Fibroblast of peridontal ligament (primary cell): ENCODE results near the gene ARHGEF11.
"Not testable (repeated sequence)": the region's sequence is repeated elsewhere in the genome, so short reads cannot be mapped to it uniquely, and the experiment has no call there.

Source experiments
- DNase-seq: peaks from one replicate; pipeline ENCODE4 v3.0.0-alpha.2; 2010; ENCODE audit errors: extremely low read depth

The ARHGEF11 gene

DNA sequence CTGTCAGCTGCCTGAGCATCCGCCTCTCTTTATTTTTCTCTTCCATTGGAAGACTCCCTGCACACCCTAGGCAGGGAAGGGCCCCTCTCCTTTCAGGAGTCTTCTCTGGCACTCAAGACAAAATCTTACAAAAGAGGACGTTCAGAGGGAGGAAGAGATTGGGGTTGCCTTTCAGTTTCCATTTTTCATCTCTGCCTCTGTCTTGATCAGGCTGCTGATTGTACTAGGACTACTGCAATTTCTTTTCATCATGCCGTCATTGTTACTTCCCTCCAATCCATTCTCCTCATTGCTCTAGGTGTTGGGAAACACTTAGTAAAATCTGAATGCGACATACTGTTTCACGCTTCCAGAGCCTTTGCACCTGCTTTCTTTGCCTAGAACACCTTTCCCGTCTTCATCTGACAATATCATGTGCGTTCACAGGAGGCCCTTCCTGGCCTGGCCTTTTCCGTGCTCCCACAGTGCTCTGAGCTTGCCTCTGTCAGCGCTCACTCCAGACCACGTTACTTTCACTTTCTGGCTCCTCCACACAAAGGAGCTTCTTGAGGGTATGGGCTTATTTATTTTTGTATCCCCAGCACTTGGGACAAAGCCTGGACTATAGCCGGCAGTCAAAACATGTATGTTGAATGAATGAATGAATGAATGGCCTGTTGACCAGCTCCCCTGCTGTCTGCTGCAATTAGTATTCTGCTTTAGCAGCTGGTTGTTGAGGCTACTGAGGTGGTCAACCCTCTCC, 114.2 kb downstream of the ARHGEF11 start:
- DNase-seq: peak; percentile 52

DNA sequence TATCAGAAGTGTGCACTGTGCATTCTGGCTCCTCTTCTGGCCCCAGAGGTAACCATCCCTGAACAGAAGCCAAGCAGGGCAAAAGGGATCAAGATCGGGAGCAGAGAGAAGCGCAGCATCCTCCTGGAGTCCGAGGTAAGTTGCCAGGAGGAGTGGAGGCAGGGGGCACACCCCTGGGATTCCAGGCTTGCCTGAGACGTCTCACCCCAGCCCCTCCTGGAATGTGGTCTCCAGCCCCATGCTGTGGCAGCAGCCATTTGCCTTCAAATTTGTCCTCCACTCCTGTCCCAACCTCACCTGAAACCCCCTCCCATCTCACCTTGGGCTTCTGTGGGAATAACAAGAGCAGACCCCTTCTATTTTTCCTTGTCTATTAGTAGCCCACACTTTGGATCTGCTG, 115.1 kb downstream of the ARHGEF11 start:
- no peak for DNase-seq

DNA sequence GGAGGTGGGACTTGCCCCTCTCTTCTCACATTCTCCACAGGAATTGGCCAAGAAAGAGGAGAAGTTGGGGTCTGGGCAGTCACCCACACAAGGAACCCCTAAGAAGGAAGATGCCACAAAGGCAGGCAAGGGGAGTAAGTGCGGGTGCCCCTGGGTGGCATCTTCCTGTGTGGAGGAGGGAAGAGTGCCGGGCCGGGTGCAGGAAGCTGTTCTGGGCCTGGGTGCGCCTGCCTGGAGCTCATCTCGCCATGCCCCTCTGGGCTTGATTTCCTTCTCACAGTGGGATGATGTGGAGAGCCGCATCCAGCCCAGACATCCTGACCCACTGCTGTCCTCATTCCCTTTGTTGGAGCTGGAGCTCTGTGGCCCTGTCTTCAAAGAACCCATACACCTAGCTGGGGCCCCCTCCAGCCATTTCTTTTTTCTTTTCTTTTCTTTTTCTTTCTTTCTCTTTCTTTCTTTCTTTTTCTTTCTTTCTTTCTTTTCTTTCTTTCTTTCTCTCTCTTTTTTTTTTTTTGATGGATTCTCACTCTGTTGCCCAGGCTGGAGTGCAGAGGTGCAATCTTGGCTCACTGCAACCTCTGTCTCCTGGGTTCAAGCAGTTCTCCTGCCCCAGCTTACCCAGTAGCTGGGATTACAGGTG, 115.8 kb downstream of the ARHGEF11 start:
- DNase-seq: no peak

DNA sequence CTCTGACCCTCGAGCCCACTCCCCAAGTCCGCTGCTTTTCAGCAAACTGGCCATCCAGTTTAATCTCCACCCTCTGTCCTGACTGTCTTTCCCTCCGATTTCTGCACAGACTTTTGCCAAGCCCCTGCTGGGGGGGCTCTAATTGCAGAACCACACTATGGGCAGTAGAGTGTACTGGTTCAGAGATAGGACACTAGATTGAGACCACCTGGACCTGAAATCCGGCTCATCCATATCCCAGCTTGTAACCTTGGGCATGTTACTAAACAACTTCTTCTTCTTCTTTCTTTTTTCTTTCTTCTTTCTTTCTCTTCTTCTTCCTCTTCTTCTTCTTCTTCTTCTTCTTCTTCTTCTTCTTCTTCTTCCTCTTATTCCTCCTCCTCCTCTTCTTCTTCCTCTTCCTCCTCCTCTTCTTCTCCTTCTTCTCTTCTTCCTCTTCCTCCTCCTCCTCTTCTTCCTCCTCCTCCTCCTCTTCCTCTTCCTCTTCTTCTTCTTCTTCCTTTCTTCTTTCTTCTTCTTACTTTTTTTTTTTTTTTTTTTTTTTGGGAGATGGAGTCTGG, 117.4 kb downstream of the ARHGEF11 start:
- DNase-seq: no peak

GRCh38 chr1:156927215-156928042, 118.1 kb downstream of the ARHGEF11 start:
- DNase-seq: peak; percentile 70

GRCh38 chr1:156926695-156927094, 118.8 kb downstream of the ARHGEF11 start:
- not testable (repeated sequence) for DNase-seq

DNA sequence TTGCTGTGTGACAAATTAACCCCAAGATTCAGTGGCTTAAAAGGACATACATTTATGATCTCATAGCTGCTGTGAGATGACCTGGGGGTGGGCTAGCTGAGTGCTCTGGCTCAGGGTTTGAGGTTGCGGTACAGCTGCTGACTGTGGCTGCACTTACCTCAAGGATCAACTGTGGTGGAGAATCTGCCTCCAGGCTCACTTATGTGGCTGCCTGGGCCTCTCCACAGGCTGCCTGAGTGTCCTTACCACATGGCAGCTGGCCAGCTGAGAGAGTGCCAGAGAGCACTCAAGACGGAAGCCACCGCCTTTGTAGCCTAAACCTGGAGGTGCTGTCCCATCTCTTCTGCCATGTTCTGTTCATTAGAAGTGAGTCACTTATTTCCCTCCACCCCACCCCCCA, 119.4 kb downstream of the ARHGEF11 start:
- peak; percentile 27 for DNase-seq

DNA sequence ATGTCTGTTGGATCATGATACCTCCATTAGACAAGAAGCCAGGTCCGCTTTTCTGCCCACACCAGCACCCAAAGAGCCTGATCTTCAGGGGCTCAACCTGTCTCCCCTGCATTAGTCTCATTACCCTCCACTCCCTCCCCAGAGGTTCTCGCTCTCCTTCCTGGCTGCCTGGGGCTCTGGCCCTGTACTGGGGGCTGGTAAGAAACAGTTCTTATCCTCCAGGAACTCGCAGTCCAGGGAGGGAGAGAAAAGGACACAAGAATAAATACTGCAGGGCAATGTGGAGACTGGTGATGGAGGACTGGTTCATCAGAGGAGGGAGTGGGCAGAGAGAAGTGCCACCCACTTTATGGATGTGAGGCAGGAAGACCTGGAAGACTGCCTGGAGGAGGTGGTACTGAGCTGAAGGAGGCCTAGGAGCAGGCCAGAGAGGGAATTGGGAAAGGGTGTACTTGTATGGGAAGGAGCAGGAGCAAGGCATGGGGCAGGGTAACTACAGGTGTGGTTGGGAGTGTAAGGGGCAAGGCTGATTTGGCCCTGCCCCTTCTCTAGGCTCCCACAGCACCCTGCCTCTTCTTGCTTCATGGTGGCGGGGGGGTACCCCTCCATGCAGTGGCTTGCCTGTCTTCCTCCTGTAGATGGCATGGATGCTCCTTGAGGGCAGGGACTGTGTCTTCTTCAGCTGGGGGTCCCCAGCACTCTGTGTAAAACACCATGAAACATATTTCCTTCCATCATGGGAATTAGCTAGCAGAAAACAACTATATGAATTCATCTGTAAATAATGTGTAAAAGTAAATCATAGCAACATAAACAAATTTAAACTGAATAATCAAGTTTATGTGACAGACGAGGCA, 120.2 kb downstream of the ARHGEF11 start:
- DNase-seq: no peak

- DNase-seq: no peak
Measured at GRCh38 chr1:156924478-156925153, 120.9 kb downstream of the ARHGEF11 start.

DNA sequence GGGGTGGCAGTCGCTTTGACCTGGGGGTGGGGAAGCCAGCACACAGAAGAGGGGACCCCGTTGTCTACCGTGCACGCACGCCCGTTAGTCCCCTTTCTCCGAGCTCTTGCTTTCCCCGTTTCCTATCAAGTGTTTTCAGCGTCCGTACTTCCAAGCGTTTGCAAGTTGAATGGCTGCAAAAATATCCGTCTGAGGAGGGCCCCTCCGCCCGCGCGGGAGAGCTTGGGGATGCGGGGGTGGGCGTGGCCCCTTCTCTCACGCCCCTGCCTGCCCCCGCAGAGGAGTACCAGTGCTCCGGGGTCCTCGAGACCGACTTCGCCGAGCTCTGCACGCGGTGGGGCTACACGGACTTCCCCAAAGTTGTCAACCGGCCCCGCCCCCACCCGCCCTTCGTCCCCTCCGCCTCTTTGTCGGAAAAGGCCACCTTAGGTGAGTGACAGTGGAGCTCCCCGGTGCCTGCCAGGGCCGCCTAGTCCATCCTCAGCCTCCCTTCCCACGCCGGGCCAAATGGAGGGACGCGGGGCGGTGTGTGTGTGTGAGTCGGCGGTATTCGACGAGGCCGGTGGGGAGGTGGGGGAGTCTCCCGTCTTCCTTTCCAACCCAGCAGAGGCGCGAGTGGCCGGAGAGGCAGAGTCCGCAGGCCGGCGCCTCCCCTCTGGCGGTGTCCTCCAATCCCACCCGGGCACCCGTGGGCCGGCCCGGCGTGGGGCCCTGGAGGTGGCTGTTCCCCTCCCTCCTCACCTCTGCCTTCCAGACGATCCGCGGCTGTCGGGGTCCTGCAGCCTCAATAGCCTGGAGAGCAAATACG, 121.7 kb downstream of the ARHGEF11 start:
- no peak for DNase-seq

DNA sequence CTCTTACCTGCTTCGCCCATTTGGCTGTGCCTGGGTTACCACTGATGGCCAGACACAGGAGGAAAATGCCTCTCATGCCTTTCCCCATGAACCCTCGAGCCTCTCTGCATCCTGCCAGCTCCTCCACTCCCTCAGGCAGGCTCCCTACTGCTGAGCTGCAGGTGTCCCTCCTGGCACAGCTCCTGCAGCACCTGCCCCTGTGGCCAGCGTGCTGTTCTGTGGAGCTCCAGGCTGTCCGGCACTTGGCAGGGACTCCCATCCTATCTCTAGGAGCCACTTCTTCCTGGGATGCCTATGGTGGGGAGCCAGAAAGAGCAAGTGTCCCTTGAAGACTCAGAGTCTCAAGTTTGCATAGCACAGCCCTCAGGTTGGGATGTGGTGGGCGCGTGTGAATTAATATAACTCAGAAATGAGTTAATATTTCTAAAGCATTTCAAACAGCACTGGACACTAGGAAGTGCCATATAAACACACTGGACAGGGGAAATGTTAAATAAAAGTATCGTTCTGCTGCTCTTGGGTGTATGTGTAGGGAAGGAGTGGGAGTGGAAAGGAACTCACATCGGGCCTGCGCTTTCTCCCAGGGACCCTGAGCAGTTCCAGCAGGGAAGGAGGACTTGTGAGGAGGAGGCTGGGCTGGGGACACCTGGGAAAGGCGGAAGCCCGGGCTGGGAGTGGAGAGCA, 122.4 kb downstream of the ARHGEF11 start:
- DNase-seq: no peak

DNA sequence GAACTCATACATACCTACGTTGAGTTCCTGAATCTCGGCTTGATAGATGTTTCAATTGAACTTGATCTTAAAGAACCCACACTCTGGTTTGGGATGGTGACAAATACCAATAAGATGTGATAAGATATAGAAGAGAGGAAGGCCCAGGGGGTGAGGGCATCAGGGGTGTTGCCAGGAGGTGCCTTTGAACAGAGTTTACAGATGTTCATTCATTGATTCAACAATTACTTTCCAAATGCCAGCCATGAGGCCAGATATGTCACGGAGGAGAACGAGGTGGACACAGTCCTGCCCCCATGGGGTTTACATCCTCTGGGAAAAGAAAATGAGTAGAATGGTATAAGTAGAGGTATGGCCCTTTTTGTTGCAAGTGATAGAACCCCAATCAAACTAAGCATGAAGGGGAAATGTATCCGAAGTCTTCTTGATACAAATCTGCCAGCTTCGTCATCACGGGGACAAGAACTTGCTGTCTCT, 124.5 kb downstream of the ARHGEF11 start:
- DNase-seq: no peak

DNA sequence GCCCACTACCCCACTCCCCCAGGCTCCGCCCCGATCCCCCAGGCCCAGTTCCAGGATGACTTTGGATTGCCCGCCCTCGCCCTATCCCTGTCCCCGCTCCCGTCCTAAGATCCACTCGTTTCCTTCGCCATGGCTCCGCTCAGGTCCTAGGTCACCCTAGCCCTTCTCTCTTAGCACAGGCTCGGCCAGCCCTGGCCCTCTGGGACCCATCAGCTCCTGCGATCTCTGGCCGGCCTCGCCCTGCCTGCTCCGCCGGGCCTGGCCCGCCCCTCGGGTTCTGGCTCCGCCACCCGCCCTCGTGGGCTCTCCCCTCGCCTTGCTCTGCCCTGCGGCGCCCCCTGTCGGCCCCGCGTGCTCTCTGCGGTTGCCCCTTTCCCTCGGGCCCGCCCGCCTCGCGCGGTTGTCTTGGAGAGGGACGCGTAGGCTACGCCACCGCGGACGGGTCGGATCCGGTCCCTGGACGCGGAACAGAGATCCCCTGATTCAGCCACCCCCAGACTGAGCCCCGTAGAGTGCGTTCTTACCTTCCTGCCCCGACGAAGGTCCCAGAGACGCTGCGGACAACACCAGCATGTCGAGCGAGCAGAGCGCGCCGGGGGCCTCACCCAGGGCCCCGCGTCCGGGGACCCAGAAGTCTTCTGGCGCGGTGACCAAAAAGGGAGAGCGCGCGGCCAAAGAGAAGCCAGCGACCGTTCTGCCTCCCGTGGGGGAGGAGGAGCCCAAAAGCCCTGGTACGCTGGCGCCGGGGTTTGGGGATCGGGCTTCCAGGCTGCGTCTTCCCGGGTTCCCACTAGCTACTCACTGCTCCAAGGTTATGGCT, 125.1 kb downstream of the ARHGEF11 start, which contains the start of gene LRRC71:
Gene LRRC71, plus strand, starts transcription at position 400 of the 820 bp plus-strand sequence. Its CDS starts 172 bp downstream, at position 572.
- peak; percentile 70 for DNase-seq

- DNase-seq: no peak
Measured at GRCh38 chr1:156914440-156914856, 131.1 kb downstream of the ARHGEF11 start.

GRCh38 chr1:156913809-156914387, 131.6 kb downstream of the ARHGEF11 start:
- DNase-seq: no peak

- DNase-seq: no peak
Measured at GRCh38 chr1:156912861-156913808, 132.4 kb downstream of the ARHGEF11 start.

DNA sequence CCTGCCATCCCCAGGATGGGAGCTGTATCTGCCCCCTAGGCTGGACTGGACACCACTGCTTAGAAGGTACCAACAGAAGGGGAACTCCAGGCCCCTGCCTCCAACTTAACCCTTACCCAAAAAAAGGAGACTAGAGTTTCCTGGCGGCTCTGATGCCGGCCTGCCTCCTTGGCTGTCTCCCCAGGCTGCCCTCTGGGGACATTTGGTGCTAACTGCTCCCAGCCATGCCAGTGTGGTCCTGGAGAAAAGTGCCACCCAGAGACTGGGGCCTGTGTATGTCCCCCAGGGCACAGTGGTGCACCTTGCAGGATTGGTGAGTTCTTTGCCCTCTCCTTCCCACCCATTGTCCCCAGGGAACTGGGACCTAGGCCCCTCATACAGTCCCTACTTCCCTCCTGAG, 133.2 kb downstream of the ARHGEF11 start:
- no peak for DNase-seq
